ENCODE data around the gene ACSL3. TPM values are rescaled to one million over a fixed set of nuclear protein-coding genes. Genes with fewer than 3 reads are reported as not detected.

The ACSL3 gene
- total RNA-seq, 1 experiment from 2014 or later: 181 TPM

GRCh38 chr2:222973733-222974132 is 112.9 kb downstream of the ACSL3 start:
- Mint-ChIP-seq H3K9me3 (ENCODE audit: unreplicated experiment) (no peaks in the 10 kb centered on the region), H3K36me3 (ENCODE audit: insufficient read depth, unreplicated experiment) (no peaks in the 10 kb centered on the region), H3K27me3 (ENCODE audit: insufficient read depth, unreplicated experiment) (peaks cover 4% of the 10 kb centered on the region), H3K4me3 (ENCODE audit: unreplicated experiment) (no peak overlapping the region), H3K4me1 (ENCODE audit: low read depth, unreplicated experiment) (no peaks in the 10 kb centered on the region), H3K27ac (ENCODE audit: unreplicated experiment) (no peak overlapping the region)
- no peaks in the 10 kb centered on the region for H3K36me3 ChIP-seq (ENCODE audit: control insufficient read depth, insufficient read depth, low read length)
- no peaks in the 10 kb centered on the region for H3K9me3 ChIP-seq
- POLR2A ChIA-PET: no interaction called here
- H3K4me1 ChIP-seq: no peaks in the 10 kb centered on the region
- no peak for TF ChIP-seq CTCF (IDR thresholded peaks at IDR 0.05; ENCODE audit: insufficient read depth in 1 of 2, low read depth in 1 of 2, low read length in 1 of 2, severe bottlenecking in 1 of 2, unreplicated experiment in 1 of 2)
- BruUV-seq (replicated peaks): no TSS peak
- DNase-seq: no peak
- no peak overlapping the region for H3K4me3 ChIP-seq (ENCODE audit: low read depth, low read length)
- intact Hi-C loops (cut with micrococcal nuclease; ENCODE audit: unreplicated experiment): loop anchor here (5.0 to 10.0 kb wide), 4 partner anchors 214 to 641 kb away; no protein-coding TSS in a partner anchor
- CTCF ChIA-PET: interaction anchor here (0.9 to 1.4 kb wide), 2 partner anchors 14 to 127 kb away, joined by 4 read pairs; no protein-coding TSS in a partner anchor
- no peaks in the 10 kb centered on the region for H3K27me3 ChIP-seq (replicated peaks; ENCODE audit: control insufficient read depth, insufficient read depth, low read length)

GRCh38 chr2:222976521-222977061 is 115.8 kb downstream of the ACSL3 start:
- POLR2A ChIA-PET: no interaction called here
- H3K27ac Mint-ChIP-seq (ENCODE audit: unreplicated experiment): no peak overlapping the region
- H3K4me3 ChIP-seq (ENCODE audit: low read depth, low read length): no peak overlapping the region
- no peaks in the 10 kb centered on the region for H3K9me3 Mint-ChIP-seq (ENCODE audit: unreplicated experiment)
- BruUV-seq (replicated peaks): no TSS peak
- no peak for DNase-seq
- H3K36me3 ChIP-seq (ENCODE audit: control insufficient read depth, insufficient read depth, low read length): no peaks in the 10 kb centered on the region
- no peak overlapping the region for H3K4me3 Mint-ChIP-seq (ENCODE audit: unreplicated experiment)
- H3K27me3 Mint-ChIP-seq (ENCODE audit: insufficient read depth, unreplicated experiment): peaks cover 6% of the 10 kb centered on the region
- H3K27me3 ChIP-seq (replicated peaks; ENCODE audit: control insufficient read depth, insufficient read depth, low read length): no peaks in the 10 kb centered on the region
- no peaks in the 10 kb centered on the region for H3K4me1 ChIP-seq
- H3K9me3 ChIP-seq: no peaks in the 10 kb centered on the region
- no peaks in the 10 kb centered on the region for H3K36me3 Mint-ChIP-seq (ENCODE audit: insufficient read depth, unreplicated experiment)
- intact Hi-C loops (cut with micrococcal nuclease; ENCODE audit: unreplicated experiment): loop anchor here (10.0 kb wide), 2 partner anchors 408 to 638 kb away; no protein-coding TSS in a partner anchor
- no peak for TF ChIP-seq CTCF (IDR thresholded peaks at IDR 0.05; ENCODE audit: insufficient read depth in 1 of 2, low read depth in 1 of 2, low read length in 1 of 2, severe bottlenecking in 1 of 2, unreplicated experiment in 1 of 2)
- CTCF ChIA-PET: no interaction called here
- no peaks in the 10 kb centered on the region for H3K4me1 Mint-ChIP-seq (ENCODE audit: low read depth, unreplicated experiment)

- POLR2A ChIA-PET: no interaction called here
- H3K36me3 Mint-ChIP-seq (ENCODE audit: insufficient read depth, unreplicated experiment): no peaks in the 10 kb centered on the region
- no peak overlapping the region for H3K27ac Mint-ChIP-seq (ENCODE audit: unreplicated experiment)
- H3K9me3 Mint-ChIP-seq (ENCODE audit: unreplicated experiment): no peaks in the 10 kb centered on the region
- Histone ChIP-seq H3K9me3 (no peaks in the 10 kb centered on the region), H3K4me1 (no peaks in the 10 kb centered on the region), H3K27me3 (replicated peaks; ENCODE audit: control insufficient read depth, insufficient read depth, low read length) (no peaks in the 10 kb centered on the region), H3K36me3 (ENCODE audit: control insufficient read depth, insufficient read depth, low read length) (no peaks in the 10 kb centered on the region), H3K4me3 (ENCODE audit: low read depth, low read length) (no peak overlapping the region)
- intact Hi-C loops (cut with micrococcal nuclease; ENCODE audit: unreplicated experiment): loop anchor here (10.0 kb wide), 2 partner anchors 408 to 638 kb away; no protein-coding TSS in a partner anchor
- no TSS peak for BruUV-seq (replicated peaks)
- peaks cover 6% of the 10 kb centered on the region for H3K27me3 Mint-ChIP-seq (ENCODE audit: insufficient read depth, unreplicated experiment)
- peaks cover under 1% of the 10 kb centered on the region for H3K4me1 Mint-ChIP-seq (ENCODE audit: low read depth, unreplicated experiment)
- no peak for TF ChIP-seq CTCF (IDR thresholded peaks at IDR 0.05; ENCODE audit: insufficient read depth in 1 of 2, low read depth in 1 of 2, low read length in 1 of 2, severe bottlenecking in 1 of 2, unreplicated experiment in 1 of 2)
- H3K4me3 Mint-ChIP-seq (ENCODE audit: unreplicated experiment): no peak overlapping the region
- DNase-seq: no peak
- CTCF ChIA-PET: interaction anchor here (0.7 kb wide), 1 partner anchor 18 kb away, joined by 3 read pairs; no protein-coding TSS in a partner anchor
These were observed 116.3 kb downstream of the ACSL3 start for GRCh38 chr2:222977121-222977520.

All from Caco-2 (cell line).